Rectal smooth muscle tissue (tissue), 1 donor: Measurements from ENCODE around the gene CAMK2N1.

ENCODE experiments used
- H3K27ac ChIP-seq: one replicate; pipeline ENCODE4 v1.7.0; 2013; ENCODE audit warnings: low read depth, low read length, inconsistent platforms
- H3K27me3 ChIP-seq: one replicate; pipeline ENCODE4 v1.7.0; 2013; ENCODE audit warnings: low read length; ENCODE audit not compliant: control insufficient read depth, insufficient read depth
- H3K36me3 ChIP-seq: one replicate; pipeline ENCODE4 v1.7.0; 2013; ENCODE audit warnings: low read length; ENCODE audit not compliant: control insufficient read depth, insufficient read depth
- H3K4me1 ChIP-seq: one replicate; pipeline ENCODE4 v1.7.0; 2013; ENCODE audit warnings: low read length; ENCODE audit not compliant: control insufficient read depth, insufficient read depth
- H3K4me3 ChIP-seq: one replicate; pipeline ENCODE4 v1.7.0; 2013; ENCODE audit warnings: low read length
- H3K9ac ChIP-seq: one replicate; pipeline ENCODE4 v1.7.0; 2013; ENCODE audit warnings: low read length

Gene CAMK2N1

GRCh38 chr1:20481643-20482498, 4.1 kb downstream of the CAMK2N1 start:
- no peaks in the 10 kb centered on the region for H3K36me3 ChIP-seq
- H3K4me1 ChIP-seq: peaks cover 17% of the 10 kb centered on the region
- H3K27ac ChIP-seq: no peak overlapping the region
- H3K27me3 ChIP-seq: no peaks in the 10 kb centered on the region
- no peak overlapping the region for H3K9ac ChIP-seq
- H3K4me3 ChIP-seq: no peak overlapping the region

GRCh38 chr1:20480951-20481617, 4.9 kb downstream of the CAMK2N1 start:
- no peaks in the 10 kb centered on the region for H3K36me3 ChIP-seq
- no peak overlapping the region for H3K4me3 ChIP-seq
- H3K27me3 ChIP-seq: no peaks in the 10 kb centered on the region
- H3K9ac ChIP-seq: no peak overlapping the region
- H3K4me1 ChIP-seq: peaks cover 17% of the 10 kb centered on the region
- no peak overlapping the region for H3K27ac ChIP-seq

- Histone ChIP-seq H3K4me3 (no peak overlapping the region), H3K36me3 (no peaks in the 10 kb centered on the region), H3K9ac (no peak overlapping the region), H3K27ac (no peak overlapping the region), H3K4me1 (peaks cover 17% of the 10 kb centered on the region), H3K27me3 (no peaks in the 10 kb centered on the region)
Measured at GRCh38 chr1:20480243-20480944, 5.6 kb downstream of the CAMK2N1 start.

- Histone ChIP-seq H3K4me3 (no peak overlapping the region), H3K9ac (no peak overlapping the region), H3K27ac (no peak overlapping the region)
Measured at GRCh38 chr1:20479840-20480239, 6.2 kb downstream of the CAMK2N1 start.

GRCh38 chr1:20478057-20478635, 7.9 kb downstream of the CAMK2N1 start:
- peak overlapping the region; percentile 39 for H3K27ac ChIP-seq
- H3K36me3 ChIP-seq: no peaks in the 10 kb centered on the region
- H3K4me1 ChIP-seq: peaks cover 13% of the 10 kb centered on the region
- peak overlapping the region; percentile 20 for H3K4me3 ChIP-seq
- no peak overlapping the region for H3K9ac ChIP-seq
- H3K27me3 ChIP-seq: no peaks in the 10 kb centered on the region

More at GRCh38 chr1:20479840-20480239, 6.2 kb downstream of the CAMK2N1 start:
- Histone ChIP-seq H3K36me3 (no peaks in the 10 kb centered on the region), H3K4me1 (peaks cover 17% of the 10 kb centered on the region), H3K27me3 (no peaks in the 10 kb centered on the region)

DNA sequence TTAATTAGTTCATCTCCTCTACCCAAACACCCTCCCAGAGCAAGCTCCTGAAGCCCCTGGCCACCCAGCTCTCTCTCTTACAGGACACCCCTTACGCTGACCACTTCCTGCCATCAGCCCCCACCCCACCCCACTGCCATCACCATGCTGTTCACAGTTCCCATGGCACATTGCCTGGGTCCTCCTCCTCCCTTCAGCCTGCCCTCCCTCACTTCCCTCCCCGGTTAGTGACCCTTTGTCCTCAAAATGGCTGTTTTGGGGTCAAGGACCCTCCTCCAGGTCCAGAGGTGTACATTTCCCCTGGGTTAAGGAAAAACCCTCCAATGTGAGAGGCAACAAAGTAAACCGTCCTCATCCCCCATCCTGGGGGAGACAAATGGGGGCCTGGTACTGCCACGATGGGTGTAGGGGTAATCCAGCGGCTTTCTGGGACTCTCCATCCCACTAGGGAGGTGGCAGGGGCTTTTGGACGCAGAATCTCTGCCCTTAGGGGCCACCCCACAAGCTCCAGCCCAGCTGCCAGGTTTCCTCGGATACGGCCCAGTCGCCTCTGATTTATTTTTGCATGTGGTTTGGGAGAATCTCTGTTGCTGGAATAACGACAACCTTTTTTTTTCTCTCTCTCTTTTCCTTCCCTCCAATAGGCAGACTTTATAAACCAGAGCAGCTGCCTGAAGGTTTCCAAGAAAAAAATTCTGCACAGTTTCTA, 8.5 kb downstream of the CAMK2N1 start:
- Histone ChIP-seq H3K9ac (no peak overlapping the region), H3K4me3 (peak overlapping the region; percentile 10), H3K27ac (peak overlapping the region; percentile 54), H3K4me1 (peaks cover 13% of the 10 kb centered on the region), H3K27me3 (no peaks in the 10 kb centered on the region), H3K36me3 (no peaks in the 10 kb centered on the region)

GRCh38 chr1:20476265-20477038, 9.6 kb downstream of the CAMK2N1 start:
- no peak overlapping the region for H3K27ac ChIP-seq
- H3K27me3 ChIP-seq: no peaks in the 10 kb centered on the region
- no peak overlapping the region for H3K4me3 ChIP-seq

DNA sequence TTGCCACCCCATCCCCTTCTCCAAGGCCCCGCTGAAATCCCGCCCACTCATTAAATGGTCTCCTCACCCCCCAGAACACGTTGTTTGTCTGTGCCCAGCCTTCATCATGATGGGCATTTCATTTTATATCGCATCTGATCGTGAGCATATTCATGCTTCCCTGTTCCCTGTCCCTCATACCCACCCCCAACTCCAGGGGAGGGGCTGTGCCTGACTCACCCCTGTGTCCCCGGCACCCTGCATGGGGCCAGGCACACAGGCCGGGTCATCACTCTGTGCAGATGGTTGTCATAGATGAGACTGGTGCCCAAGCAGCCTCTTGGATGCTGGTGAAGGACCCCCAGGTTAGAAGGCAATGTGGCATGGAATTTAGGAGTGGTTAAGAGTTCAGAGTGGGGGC, 11.0 kb downstream of the CAMK2N1 start:
- H3K4me1 ChIP-seq: peaks cover 13% of the 10 kb centered on the region
- H3K36me3 ChIP-seq: no peaks in the 10 kb centered on the region
- no peaks in the 10 kb centered on the region for H3K27me3 ChIP-seq
- H3K4me3 ChIP-seq: no peak overlapping the region
- no peak overlapping the region for H3K9ac ChIP-seq
- no peak overlapping the region for H3K27ac ChIP-seq

More at GRCh38 chr1:20476265-20477038, 9.6 kb downstream of the CAMK2N1 start:
- Histone ChIP-seq H3K4me1 (peaks cover 13% of the 10 kb centered on the region), H3K9ac (no peak overlapping the region), H3K36me3 (no peaks in the 10 kb centered on the region)

GRCh38 chr1:20474333-20474975, 11.6 kb downstream of the CAMK2N1 start:
- no peak overlapping the region for H3K9ac ChIP-seq
- no peak overlapping the region for H3K4me3 ChIP-seq
- H3K4me1 ChIP-seq: peaks cover 13% of the 10 kb centered on the region
- H3K27me3 ChIP-seq: no peaks in the 10 kb centered on the region
- H3K36me3 ChIP-seq: no peaks in the 10 kb centered on the region
- H3K27ac ChIP-seq: no peak overlapping the region

- Histone ChIP-seq H3K4me1 (peaks cover 13% of the 10 kb centered on the region), H3K27ac (no peak overlapping the region), H3K36me3 (no peaks in the 10 kb centered on the region), H3K9ac (no peak overlapping the region), H3K4me3 (no peak overlapping the region), H3K27me3 (no peaks in the 10 kb centered on the region)
Measured at GRCh38 chr1:20473894-20474293, 12.1 kb downstream of the CAMK2N1 start.
